ENCODE measurements around the gene FOXK1.

DNA sequence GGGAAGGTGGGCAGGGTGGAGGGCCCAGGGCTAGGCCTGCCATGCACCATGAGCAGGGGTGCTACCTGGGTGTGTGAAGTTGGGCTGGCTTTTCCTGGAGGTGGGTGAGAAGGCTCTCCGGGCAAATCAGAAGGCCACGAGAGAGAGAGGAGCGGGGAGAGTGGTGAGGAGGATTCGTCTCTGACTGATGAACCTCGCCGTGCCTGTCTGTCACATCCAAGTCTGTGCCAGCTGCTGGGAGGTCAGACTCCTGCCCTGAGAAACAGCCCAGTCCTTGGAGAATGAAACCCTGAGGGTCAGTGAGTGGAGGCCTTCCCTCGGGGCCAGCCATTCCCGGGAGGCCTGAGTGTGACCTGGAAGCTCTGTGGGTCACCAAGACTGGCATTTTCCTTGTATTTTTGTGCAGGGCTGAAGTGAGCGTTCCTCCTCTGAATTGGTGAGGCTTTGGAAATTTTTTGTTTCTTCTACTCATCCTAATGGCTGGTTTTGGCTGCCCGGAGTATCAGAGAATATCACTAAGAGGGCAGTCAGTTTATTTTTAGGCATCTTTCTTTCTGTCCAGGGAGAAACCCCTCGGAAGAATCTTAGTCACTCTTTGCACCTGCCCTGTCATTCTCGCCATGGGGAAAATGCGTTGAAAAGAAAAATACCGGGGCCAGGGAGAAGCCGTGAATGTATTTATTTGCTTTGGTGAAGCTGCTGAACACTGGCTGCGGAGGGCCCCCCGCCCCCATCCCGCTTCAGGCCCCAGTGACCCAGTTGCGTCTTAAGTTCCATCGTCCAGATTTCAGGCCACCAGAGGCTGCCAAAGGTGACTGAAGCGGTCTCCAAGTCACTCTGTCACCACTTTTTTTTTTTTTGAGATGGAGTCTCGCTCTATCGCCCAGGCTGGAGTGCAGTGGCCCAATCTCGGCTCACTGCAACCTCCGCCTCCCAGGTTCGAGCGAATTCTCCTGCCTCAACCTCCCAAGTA lies 86.8 kb downstream of the FOXK1 start:
- TF ChIP-seq POLR2AphosphoS5 (IDR thresholded peaks at IDR 0.05) (no peak), POLR2A (IDR thresholded peaks at IDR 0.05) (no peak)
- TF ChIP-seq, protein P1, sequence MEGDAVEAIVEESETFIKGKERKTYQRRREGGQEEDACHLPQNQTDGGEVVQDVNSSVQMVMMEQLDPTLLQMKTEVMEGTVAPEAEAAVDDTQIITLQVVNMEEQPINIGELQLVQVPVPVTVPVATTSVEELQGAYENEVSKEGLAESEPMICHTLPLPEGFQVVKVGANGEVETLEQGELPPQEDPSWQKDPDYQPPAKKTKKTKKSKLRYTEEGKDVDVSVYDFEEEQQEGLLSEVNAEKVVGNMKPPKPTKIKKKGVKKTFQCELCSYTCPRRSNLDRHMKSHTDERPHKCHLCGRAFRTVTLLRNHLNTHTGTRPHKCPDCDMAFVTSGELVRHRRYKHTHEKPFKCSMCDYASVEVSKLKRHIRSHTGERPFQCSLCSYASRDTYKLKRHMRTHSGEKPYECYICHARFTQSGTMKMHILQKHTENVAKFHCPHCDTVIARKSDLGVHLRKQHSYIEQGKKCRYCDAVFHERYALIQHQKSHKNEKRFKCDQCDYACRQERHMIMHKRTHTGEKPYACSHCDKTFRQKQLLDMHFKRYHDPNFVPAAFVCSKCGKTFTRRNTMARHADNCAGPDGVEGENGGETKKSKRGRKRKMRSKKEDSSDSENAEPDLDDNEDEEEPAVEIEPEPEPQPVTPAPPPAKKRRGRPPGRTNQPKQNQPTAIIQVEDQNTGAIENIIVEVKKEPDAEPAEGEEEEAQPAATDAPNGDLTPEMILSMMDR (IDR thresholded peaks at IDR 0.05), result no peak

All from prostate gland (tissue), 2 donors.